HG02981 (cell line): ENCODE data around the gene NFKB2.

Source experiments
- ATAC-seq: cut with Tn5 transposase; IDR thresholded peaks from one replicate; pipeline ENCODE4 v1.9.1; 2021; ENCODE audit warnings: mild to moderate bottlenecking, moderate library complexity; ENCODE audit not compliant: unreplicated experiment

The NFKB2 gene

DNA sequence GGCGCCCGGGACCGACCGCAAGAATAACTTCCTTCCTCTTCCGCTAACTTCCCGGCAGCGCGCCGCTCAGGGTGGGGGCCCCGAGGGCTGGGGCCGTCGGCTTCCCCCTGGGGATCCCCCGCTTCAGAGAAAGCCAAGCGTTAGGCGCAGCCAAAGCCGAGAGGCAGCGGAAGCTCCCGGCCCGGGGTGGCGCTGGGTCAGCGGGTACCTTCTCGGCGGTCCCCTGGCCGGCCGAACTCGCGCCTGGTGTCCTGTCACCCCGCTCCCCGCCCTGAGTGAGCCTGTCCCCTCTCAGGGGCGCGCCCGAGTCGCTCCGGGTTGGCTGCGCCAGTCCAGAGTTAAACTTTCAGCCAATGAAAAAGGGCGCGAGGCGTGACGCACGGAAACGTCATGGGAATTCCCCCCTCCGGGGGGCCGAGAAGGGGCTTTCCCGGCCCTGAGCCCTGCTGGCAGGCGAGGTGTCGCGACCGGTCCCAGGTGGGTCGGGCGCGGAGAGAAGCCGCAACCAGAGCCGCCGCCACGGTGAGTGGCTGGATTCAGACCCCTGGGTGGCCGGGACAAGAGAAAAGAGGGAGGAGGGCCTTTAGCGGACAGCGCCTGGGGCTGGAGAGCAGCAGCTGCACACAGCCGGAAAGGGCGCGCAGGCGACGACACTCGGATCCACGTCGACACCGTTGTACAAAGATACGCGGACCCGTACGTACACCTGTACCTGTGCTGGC is 1.3 kb upstream of the NFKB2 start:
- peak; percentile 81 for ATAC-seq

DNA sequence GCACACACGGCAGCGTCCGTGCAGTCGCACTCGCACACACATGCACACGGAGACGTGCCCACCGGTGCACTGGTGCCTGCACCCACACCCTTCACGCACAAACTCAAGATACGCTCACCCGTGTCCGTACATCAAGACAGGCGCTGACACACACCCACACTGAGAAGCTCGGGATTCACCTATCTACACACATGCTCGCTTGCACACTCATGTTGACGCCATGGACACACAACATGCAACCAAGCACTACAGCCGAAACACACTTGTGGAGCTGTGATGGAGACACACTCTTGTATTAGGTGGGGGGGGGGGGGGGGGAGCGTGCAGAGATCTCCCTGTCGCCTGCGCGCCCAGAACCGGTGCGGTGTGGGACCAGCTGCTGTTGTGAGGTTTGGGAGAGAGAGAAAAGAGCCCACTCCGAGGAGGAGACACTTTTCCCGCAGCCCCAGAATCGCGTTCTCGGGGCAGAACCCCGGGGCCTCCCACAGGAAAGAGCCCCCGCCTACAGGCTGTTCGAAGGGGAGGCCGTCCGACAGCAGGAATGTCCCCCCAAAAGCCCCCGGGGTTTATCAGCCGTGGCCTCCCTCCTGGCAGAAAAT is 605 bp upstream of the NFKB2 start:
- ATAC-seq = peak; percentile 1

DNA sequence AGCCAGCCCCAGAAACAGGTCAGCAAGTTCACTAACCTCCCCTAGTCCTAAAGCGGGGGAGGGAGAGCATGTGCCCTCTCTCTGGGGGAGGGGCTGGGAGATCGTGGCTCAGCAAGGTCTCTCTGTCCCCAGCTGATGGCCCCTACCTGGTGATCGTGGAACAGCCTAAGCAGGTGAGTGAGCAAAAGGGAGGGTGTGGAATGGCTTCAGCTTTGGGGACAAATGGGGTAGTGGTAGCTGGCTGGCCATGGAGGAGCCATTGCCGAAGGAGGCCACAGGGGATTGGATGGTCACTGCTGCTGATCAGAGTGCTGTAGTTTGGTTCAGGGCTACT is 779 bp downstream of the NFKB2 start:
- ATAC-seq = no peak

DNA sequence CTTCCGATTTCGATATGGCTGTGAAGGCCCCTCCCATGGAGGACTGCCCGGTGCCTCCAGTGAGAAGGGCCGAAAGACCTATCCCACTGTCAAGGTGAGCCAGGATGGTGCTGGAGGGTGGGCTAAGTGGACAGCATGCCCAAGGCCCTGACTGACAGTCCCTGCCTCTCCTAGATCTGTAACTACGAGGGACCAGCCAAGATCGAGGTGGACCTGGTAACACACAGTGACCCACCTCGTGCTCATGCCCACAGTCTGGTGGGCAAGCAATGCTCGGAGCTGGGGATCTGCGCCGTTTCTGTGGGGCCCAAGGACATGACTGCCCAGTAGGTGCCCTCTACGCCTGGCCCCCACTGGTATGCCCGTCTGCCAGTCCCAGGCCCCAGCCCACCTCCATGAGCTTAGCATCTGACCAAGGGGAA is 1.2 kb downstream of the NFKB2 start:
- no peak for ATAC-seq

DNA sequence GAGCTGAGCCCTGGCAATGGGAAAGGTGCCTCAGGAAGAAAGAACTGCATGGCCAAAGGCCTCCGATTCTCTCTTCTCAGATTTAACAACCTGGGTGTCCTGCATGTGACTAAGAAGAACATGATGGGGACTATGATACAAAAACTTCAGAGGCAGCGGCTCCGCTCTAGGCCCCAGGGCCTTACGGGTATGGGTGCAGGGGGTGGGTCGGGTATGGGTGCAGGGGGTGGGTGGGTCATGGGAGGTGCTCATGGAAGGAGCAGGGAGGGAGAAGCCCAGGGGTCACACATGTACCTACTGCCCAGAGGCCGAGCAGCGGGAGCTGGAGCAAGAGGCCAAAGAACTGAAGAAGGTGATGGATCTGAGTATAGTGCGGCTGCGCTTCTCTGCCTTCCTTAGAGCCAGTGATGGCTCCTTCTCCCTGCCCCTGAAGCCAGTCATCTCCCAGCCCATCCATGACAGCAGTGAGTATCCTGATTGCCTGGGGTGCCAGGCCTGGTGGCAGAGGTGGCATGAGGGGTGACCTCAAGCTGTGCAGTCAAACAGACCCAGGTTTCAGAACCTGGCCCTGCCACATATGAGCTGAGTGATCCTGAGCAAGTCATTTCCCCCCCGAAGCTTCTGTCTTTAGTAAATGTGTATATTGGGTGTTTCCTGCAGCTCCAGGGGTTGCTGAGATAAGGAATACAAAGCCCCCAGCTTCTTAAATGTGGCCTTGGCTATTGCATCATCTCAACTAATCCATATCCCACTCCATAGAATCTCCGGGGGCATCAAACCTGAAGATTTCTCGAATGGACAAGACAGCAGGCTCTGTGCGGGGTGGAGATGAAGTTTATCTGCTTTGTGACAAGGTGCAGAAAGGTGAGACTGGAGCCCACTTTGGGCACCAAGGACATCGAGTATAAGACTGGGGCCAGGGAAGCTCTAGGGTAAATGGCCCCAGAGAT is 2.0 kb downstream of the NFKB2 start:
- no peak for ATAC-seq

DNA sequence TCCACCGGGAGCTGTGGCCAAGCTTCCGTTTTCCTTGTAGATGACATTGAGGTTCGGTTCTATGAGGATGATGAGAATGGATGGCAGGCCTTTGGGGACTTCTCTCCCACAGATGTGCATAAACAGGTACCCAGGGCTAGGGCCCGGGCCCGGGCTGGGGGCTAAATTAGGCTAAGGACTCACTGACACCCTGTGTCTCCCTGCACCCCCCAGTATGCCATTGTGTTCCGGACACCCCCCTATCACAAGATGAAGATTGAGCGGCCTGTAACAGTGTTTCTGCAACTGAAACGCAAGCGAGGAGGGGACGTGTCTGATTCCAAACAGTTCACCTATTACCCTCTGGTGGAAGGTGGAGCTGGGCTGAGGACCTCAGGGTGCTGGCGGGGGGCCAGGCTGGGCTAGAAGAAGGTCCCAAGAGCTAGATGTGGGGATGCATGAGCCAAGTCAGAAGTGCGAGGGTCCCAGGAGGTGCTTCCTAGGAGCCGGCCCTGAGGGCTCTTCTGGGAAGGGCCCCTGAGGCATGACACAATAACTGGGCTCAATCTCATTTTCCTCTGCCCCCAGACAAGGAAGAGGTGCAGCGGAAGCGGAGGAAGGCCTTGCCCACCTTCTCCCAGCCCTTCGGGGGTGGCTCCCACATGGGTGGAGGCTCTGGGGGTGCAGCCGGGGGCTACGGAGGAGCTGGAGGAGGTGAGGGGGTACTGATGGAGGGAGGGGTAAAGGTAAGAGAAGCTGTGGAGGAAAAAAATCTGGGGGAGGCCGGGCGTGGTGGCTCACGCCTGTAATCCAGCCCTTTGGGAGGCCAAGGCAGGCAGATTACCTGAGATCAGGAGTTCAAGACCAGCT is 2.9 kb downstream of the NFKB2 start:
- ATAC-seq = no peak

DNA sequence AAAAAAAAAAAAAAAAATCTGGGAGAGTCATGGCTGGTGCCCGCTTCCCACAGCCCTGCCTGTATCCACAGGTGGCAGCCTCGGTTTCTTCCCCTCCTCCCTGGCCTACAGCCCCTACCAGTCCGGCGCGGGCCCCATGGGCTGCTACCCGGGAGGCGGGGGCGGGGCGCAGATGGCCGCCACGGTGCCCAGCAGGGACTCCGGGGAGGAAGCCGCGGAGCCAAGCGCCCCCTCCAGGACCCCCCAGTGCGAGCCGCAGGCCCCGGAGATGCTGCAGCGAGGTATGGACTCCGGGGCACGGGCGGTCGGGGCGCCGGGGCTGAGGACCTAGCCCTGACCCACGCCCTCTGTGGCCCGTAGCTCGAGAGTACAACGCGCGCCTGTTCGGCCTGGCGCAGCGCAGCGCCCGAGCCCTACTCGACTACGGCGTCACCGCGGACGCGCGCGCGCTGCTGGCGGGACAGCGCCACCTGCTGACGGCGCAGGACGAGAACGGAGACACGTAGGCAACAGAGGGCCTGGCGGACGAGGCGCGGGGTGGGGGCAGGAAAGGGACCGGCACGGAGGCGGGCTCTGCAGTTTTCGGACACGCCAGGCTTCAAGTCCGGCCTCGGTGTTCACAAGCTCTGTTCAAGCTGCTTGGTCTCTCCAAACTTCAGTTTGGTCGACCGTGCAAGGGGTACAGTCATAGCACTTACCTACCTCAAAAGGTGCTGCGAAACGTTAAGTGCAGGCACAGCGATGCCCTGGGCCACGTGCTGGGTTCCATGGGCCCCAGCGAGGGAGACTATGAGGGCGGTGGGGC is 3.9 kb downstream of the NFKB2 start:
- ATAC-seq = peak; percentile 47

DNA sequence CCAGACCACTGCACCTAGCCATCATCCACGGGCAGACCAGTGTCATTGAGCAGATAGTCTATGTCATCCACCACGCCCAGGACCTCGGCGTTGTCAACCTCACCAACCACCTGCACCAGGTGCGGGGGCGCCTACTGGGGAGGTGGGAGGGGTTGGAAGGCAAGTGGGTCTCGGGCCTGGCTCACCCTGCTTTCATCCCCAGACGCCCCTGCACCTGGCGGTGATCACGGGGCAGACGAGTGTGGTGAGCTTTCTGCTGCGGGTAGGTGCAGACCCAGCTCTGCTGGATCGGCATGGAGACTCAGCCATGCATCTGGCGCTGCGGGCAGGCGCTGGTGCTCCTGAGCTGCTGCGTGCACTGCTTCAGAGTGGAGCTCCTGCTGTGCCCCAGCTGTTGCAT is 4.6 kb downstream of the NFKB2 start:
- no peak for ATAC-seq

DNA sequence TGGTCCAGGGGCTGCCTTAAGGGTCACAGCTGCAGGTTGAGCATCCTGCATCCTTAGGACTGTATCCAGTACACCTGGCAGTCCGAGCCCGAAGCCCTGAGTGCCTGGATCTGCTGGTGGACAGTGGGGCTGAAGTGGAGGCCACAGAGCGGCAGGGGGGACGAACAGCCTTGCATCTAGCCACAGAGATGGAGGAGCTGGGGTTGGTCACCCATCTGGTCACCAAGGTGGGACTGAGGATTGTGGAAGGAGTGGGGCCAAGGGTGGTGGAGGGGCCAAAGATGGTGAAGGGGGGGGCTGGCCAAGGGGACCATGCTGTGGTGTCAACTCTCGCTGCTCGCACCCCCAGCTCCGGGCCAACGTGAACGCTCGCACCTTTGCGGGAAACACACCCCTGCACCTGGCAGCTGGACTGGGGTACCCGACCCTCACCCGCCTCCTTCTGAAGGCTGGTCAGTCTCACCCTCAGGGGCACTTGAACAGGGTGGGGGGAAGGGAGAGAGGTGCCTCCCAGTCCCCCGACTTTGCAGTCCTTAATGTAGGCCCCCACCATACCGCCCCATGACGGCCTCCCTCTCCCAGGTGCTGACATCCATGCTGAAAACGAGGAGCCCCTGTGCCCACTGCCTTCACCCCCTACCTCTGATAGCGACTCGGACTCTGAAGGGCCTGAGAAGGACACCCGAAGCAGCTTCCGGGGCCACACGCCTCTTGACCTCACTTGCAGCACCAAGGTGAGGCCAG is 5.3 kb downstream of the NFKB2 start:
- no peak for ATAC-seq

DNA sequence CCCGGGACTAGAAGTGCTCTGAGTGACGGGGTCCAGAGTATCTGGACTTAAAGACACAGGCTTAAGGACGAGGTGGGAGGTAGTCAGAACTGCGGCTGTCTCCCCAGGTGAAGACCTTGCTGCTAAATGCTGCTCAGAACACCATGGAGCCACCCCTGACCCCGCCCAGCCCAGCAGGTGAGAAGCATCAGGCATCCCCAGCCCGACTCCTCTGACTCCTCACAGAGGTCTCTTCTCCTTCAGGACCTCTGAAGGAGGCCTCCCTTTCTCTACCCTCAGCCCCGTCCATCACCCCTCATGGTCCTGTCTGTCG is 5.8 kb downstream of the NFKB2 start:
- ATAC-seq = no peak

DNA sequence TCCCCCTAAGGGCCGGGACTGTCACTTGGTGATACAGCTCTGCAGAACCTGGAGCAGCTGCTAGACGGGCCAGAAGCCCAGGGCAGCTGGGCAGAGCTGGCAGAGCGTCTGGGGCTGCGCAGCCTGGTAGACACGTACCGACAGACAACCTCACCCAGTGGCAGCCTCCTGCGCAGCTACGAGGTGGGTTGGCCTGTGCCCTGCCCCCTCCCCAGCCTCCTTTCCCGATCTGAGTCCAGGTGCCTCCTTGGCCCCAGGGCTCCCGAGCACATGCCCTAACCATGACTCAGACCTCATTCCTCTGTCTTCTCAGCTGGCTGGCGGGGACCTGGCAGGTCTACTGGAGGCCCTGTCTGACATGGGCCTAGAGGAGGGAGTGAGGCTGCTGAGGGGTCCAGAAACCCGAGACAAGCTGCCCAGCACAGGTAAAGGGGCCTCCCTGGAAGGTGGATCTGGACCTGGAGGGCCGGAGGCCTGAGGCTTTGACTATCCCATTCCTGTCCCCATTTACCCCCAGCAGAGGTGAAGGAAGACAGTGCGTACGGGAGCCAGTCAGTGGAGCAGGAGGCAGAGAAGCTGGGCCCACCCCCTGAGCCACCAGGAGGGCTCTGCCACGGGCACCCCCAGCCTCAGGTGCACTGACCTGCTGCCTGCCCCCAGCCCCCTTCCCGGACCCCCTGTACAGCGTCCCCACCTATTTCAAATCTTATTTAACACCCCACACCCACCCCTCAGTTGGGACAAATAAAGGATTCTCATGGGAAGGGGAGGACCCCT is 6.4 kb downstream of the NFKB2 start:
- no peak for ATAC-seq

DNA sequence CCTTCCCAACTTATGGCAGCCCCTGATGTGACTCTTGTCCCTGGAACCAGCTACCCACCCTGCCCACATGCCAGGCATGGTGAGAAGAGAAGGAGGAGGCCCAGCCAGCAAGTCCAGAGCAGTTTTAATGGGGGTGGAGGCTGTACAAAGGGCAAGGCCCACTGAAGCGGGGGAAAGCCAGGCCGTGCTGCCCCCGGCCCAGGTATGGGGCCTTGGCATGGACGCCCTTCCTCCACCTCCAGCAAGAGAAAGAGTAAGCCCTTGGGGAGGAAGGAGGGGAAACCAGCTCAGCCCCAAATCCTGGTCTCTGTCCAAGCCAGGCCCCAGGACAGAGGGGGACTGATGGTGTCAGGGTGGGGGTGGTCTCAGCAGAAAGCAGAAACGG is 7.0 kb downstream of the NFKB2 start:
- no peak for ATAC-seq

DNA sequence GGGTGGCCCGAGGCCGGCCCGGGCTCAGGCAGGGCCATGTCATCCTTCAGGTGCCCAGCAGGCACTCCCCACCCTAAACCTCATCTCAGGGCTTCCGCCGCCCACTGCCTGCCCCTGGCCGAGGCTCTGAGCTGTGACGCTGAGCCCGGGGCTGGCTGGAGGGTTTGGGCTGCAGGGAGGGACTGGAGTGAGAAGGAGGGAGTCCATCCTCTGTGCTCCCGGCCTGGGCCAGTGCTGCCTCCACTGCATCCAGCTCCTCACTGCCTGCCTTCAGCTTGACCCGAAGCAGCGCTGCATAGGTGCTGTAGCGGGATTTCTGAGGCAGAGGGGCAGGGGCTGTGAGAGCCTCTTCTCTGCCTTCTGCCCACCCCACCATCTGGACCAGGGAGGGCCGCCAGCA is 7.6 kb downstream of the NFKB2 start:
- ATAC-seq = no peak

DNA sequence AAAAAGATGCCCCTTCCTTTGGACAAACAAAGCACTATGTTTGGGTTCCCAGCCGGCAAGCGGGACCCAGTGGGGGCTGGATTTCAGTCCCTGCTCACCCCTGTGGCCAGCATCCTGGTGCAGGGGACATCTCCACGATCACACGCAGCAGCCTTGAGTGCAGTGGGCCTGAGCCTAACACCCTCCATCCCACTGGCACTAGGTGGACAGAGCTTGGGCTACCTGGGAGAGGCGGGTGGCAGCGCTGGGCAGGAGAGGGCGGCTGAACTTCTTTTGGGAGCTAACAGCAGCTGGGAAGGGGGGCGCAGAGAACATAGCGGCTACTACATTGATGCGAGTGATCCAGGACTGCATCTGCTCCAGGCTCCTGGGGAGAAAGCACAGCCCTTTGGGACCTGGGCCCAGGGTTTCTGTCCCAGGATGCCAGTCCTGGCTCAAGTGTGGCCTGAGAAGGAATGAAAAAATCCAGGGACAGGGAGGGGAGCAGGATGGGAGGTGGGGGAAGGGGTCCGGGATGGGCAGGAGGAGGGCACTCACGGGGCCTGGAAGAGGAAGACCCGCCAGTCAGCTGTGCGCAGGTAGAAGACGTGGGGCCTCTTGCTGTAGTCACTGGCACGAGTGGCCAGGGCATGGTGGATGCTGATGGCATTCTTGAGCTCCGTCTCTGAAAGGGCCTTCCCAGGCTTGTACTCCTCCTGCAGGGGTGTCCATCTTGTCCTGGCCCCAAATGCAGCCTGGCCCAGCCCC is 9.0 kb downstream of the NFKB2 start:
- no peak for ATAC-seq

DNA sequence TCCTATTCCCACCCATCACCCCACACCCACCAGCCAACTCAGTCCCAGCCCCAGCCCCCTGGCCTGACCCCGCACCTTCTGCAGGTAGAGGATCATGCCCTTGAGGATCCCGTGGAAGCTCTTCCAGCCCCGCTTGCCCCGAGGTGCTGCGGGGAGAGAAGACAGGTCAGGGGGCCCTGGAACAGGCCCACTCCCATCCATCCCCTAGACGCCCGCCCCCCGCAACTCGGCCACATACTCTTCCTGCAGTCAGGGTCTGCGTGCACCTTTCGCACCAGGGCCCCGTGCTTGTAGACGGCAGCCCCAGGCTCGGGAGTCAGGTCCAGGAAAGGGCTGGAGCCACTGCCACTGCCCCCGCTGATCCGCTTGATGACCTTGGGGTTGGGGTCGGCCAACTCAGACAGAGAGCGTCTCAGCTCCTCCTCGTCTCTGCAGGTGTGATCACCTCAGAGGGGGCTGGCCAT is 9.6 kb downstream of the NFKB2 start:
- ATAC-seq = no peak

DNA sequence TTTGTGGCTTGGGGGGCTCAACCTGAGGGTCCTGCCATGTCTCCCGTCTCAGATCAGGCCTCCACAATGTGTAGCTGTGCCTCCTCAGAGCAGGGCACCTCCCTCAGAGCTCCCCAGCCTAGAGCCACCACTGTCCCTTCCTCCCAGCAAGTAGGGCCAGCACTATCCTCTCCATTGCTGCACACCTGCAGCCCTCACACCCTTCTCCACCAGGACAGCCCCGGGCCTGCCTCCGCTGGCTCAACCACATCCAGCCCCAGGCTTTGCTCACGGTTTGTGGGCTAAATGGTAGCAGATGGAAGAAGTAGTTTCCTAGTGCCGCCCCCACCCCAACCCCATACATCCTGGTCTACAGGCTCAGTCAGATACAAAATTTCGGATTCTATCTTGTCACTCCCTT is 10.1 kb downstream of the NFKB2 start:
- no peak for ATAC-seq

DNA sequence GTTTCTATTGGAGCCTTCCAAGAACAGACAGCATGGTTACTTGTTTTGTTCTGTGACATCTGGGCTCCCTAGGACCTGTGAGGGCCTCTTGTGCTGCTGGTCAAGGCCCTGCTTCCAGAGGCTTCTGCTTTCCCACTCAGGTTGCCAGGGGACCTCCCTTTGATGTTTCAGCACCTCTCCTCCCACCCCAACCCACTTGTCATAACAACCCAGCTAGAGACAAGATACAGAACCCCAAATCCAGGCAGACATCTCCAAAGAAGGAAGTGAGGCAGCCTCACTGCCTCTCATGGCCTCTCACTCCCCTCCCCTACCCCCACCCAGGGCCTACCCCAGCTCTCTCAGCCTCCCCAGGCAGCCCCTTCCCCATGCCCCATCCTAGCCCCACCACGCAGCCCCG is 11.3 kb downstream of the NFKB2 start:
- ATAC-seq = no peak
